Stimulated activated CD8-positive, alpha-beta memory T cell treated with anti-CD3 and anti-CD28 coated beads, Interleukin-15, amount 100 ng/mL, for 24 hours (primary cell): ENCODE data around the gene WNK3.
"Not testable (repeated sequence)": the region's sequence is repeated elsewhere in the genome, so short reads cannot be mapped to it uniquely, and the experiment has no call there.

Source experiments
- DNase-seq: peaks from one replicate; pipeline ENCODE4 v3.0.0-alpha.2; 2020; ENCODE audit warnings: low read depth

Gene WNK3

DNA sequence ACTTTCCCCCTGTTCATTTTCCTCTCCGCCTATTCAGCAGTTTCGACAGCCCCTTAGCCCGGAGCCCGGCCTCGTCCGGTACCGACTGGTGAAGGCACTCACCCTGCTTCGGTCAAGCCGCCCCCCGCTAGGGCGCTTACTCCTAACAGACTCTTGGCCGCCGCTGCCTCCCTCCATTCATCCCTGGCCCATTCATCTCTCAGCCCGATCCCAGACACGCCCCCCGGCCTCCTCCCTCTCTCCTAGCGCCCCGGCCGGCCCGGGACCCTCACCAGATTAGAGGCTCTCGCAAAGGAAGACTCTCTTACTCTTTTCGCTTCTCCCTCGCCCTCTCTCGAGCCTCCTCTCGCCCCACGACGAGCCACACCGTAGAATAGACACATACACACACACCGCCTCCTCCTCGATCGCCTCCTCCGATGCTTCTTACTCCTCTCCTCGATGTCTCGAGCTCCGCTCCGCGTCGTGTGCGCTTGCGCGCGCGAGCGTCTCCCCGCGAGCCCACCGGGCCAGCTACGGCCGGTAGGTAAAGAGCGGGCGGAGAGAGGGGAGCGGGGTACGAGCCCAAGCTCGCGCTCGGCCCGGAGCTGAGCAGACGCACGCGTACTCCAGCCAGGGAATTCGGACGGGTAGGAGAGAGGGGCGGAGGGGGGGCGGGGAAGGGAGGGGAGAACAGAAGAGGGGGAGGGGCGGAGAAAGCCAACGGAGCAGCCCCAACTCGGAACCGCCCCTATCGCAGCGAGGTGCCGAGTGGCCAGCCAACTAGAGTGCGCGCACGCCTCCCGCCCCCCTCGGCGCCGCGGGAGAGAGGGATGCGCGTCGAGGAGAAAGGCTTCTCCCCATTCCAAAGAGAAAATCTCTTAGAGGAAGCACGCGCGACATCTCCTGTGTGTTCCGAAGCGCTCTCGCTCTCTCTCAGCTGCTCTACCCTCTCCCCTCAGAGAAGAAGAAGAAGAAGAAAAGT lies at the start of gene WNK3:
Gene WNK3, minus strand, starts transcription at position 633 of the 964 bp plus-strand sequence.
- DNase-seq: peak; percentile 8

DNA sequence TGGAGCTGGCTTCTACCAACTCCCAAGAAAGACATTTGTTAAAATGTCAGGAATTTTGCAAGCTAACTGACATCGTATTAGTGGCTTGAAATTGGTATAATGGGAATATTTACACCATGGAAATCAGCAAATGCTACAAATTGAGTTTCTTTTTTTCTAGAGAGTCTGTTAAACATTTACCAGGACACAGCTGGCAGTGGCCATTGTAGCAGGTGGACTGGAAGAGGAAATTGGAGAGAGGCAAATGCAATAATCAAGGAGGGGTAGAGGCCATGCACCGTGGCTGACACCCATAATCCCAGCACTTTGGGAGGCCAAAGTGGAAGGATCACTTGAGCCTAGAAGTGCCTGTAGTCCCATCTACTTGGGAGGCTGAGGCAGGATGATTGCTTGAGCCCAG lies 49.4 kb upstream of the WNK3 start:
- no peak for DNase-seq

DNA sequence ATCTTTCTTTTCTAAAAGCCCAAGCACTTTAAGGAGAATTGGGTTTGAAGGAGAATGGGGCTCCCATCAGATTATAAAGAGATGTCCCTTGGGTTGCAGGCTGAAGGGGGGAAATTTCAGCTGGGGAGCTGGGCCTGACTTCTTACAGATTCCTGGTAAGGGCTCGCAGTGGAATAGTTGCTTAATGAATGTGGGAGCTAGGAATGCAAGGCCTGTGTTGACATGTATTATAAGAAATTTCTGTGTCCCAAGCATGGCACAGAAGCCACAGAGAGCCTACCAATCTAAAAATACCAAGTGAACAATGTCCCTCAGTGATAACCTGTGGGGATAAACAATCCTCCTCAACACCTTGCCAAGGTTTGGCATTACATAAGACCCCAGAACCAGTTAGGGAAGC lies 39.3 kb upstream of the WNK3 start:
- DNase-seq: no peak

DNA sequence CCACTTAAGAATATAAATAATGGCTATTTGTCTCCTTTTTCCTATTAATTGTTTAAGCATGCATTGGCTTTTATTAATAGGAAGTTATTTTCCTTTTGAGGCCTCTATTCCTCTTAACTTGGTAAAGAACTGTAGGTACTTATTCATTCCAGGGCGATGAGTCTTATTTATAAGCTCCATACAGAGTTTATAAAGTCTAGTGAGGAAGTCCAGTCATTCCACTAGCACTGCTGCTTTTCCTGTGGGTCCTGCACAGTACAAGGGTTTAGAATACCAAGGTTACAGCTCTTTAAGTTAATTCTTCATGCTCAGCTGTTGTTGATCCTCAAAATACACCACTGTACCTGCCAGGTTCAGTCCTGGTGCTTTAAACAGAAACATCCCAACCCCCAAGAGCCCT lies 28.5 kb upstream of the WNK3 start:
- DNase-seq: no peak

DNA sequence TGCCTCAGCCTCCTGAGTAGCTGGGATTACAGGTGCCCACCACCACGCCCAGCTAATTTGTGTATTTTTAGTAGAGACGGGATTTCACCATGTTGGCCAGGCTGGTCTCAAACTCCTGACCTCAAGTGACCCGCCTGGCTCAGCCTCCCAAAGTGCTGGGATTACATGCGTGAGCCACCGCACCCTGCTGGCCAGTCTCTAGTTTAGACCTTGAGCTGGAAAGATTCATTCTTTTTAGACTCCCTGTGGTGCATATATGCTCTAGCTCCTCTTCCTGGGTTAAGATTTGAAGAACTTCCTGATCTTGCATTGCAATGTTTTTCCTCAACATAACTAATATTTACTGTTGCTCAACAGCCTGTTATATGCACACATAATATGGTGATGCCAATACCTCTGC lies 26.8 kb upstream of the WNK3 start:
- not testable (repeated sequence) for DNase-seq

DNA sequence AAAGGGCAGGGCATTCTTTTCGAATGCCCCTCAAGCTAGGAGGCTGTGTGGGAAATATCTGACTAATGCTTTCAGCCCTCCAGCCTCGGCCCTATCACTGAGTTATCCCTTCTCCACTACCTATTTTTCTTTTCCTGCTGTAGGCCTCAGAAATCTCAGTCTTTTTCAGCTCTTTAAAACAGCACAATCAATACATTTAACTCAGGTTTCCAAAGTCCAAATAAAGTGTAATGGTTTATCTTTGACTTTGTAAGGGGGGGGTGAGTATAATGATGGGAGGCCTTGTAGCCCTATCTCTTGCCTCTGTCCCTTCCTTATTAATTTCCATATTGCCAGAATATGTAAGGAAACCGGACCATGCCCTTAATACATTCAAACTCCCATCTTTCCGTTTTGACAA lies 1.6 kb upstream of the WNK3 start:
- DNase-seq: no peak

DNA sequence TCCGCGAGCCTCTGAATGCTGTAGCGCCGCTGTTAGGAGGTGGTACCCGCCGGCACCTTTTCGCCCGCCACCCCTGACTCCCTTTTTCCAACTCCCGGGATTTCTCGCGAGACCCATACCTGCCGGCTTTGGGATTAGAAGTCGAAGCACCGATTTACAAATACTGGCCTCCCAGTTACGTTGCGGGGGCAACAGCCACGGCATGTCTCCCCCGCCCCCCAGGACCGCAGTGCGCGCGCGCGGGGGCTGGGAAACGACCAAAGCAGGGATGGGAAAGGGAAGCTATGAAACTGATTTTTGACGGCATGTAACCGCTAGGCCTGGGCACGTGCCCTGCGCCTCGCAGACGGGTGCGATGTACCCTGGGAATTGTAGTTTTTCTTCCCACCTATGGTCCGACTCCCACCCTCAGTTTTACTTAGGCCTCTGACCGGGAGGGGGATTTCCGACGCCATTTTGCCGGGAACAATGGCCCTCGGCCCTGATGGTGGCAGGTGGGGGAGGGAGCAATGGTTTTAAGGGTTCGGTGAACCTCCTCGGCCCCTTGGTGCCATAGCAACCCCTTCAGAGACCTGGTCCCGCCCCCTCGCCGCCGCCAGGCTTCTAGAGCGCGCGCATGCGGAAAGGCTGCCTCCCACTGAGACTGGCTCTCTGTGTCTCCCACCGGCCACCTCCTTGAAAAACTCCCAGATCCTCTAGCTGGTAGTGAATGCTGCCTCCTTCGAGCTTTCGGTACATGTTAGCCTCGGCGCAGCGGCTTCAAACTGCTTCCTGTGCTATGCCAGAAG lies 772 bp upstream of the WNK3 start:
- no peak for DNase-seq

DNA sequence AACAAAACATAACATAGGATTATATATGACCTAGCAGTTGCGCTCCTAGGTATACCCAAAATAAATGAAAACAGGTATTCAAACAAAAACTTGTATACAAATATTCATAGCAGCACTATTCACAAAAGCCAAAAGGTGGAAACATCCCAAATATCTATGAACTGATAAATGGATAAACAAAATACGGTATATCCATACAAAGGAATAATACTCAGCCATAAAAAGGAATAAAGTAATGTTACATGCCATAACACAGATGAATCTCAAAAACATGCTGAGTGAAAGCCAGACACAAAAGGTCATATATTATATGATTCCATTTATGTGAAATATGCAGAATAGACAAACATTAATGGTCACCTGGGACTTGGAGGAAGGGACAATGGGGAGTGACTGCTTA lies 5.2 kb downstream of the WNK3 start:
- DNase-seq: no peak

DNA sequence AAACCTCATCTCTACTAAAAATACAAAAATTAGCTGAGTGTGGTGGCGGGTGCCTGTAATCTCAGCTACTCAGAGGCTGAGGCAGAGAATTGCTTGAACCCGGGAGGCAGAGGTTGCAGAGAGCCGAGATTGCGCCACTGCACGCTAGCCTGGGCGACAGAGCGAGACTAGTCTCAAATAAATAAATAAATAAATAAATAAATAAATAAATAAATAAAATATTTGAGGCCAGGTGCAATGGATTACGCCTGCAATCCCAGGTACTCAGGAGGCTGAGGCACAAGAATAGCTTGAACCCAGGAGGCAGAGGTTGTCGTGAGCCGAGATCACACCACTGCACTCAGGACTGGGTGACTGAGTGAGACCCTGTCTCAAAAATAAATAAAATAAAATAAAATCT lies 20.5 kb downstream of the WNK3 start:
- not testable (repeated sequence) for DNase-seq

DNA sequence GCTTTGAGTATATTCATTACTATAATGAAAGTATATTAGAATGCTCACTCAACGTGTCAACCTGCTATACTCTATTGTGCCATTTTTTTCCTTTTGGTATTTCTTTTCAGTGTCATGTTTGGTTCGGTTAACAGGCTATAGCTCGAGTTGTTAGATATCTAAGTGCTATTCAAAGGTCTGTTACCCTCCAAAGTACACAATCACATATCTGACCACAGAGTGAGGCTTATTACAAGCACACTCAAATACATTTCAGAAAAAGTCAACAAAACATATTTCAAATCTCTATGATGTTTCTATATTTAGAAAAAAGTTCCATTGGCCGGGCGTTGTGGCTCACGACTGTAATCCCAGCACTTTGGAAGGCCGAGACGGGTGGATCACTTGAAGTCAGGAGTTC lies 32.8 kb downstream of the WNK3 start:
- DNase-seq: no peak

DNA sequence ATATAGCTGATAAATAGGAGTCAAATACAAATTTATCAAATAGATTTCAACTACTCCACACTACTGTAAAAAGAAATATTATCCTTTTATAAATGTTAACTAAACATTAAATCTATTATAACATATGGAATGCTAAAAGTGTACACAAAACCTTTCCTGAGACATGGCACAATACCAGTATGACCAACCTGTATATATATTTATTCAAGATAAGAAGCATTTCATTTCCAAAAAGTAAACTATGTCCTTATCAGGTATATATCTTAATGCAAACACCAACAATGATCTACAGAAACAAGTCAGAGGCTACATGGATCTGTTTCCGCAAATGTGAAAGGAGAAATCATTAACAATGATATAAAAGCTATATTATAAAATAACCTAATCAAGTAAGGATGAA lies 37.8 kb downstream of the WNK3 start:
- DNase-seq: no peak

DNA sequence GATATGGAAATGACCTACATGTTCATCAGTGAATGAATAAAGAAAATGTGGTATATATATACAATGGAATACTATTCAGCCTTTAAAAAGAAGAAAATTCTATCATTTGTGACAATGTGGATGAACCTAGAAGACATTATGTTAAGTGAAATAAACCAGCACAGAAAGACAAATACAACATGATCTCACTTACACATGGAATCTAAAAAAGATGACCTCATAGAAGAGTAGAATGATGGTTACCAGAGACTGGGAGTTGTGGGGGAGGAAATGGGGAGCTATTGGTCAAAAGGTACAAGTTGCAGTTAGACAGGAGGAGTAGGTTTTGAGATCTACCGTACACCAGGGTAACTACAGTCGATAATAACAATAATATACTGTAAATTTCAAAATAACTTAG lies 51.5 kb downstream of the WNK3 start:
- DNase-seq: no peak

DNA sequence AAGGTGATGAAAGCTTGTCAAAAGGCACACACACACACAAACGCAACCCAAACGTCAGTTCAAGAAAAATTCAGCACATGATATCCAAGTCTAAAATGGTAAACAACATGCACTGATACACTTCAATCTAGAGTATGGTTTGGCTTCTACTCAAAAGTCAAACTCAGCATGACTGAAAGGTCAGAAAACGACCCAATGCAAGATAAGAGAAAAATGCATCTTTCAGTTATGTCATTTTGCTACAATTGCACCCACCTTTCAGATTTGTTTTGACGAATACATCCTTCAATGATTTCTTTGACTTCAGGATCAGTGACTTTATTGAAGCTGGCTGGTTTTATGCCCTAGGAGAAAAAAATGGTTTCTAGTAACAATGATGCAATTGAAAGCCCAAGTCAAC lies 56.3 kb downstream of the WNK3 start:
- no peak for DNase-seq

DNA sequence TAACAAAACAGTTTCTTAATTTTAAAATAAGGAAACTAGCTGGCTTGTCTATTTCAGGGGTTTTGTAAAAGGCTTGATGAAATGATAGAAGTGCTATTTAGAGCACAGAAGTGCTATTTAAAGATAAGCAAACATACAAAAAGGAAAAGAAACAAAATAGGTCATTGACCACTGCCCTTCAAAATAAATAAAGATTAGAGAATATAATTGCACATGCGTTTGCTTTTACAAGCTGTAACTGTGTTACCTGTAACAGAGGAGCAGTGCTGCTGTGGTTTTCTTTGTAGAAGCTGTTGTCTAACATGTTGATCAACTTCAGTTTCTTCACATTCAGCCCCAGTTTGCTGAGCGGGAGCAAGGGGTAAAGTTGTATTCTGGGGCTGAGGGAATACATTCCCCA lies 63.5 kb downstream of the WNK3 start:
- DNase-seq: no peak

DNA sequence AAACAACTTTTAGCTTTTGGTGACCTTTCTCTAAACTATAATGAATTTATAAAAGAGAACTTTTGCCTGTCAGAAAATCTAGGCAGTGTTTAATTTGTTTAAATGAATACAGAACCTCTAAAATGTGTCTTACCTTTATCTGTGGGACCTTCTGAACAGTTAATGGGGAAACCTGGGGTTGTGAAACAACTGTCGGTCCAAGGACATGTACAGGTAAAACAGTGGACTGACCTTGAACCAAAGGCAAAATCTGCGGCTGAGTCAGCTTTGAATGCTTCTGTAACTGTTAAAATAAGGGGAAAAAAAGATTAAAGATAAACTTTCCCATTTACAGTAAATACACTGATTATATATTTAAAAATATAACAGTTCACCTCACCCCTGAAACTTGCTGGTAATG lies 65.1 kb downstream of the WNK3 start:
- no peak for DNase-seq

DNA sequence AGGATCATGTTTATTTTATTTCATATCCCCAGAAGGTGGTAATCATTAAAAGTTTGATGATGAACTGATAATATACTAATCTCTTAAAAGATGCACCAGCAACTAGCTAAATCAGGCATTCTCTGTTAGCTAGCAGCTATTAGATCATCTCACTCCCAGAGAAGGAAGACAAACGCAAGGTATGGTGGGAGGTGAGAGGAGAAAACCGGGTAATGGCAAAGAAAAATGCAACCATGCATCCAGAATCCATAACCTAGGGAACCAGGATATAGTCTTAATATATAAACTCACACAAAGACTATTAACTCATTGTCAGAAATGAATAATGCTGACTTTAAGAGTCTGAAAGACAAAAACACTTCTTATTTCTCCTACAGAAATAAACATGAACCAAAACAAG lies 66.1 kb downstream of the WNK3 start:
- DNase-seq: no peak

DNA sequence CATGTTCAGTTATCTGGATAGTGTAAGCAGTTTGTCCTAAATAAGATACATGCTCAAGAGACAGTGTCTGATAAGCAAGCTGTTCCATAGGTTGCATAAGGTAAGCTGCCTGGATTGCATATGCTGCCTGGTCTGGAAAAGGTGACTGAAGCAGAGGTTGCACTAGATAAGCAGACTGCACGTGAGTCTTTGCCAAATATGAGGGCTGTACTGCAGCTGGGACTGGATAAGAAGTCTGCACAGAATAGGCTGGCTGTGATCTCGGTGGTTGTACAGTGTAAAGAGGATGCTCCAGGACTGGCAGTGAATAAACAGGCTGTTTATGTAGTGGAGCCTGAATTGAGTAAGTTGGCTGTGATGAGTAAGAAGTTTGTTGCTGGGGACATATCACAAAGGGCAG lies 68.9 kb downstream of the WNK3 start:
- DNase-seq: no peak

DNA sequence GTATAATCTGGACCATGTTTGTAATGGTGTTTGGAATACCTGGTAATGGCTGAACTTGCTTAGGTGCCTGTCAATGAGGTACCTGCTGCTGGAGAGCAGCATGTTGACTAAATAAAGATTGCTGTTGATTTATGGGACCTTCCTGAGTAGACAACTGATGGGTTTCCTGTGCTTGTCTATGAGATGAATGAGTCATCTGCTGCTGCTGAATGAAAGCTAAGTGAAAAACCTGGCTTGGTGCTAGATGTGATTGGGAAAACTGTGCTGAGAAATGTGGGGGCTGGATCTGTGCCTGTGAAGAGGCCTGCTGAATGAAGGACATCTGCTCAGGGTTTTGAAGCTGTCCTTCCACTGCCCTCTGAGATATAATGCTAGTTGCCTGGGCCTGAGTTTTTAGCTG lies 69.6 kb downstream of the WNK3 start:
- DNase-seq: no peak

DNA sequence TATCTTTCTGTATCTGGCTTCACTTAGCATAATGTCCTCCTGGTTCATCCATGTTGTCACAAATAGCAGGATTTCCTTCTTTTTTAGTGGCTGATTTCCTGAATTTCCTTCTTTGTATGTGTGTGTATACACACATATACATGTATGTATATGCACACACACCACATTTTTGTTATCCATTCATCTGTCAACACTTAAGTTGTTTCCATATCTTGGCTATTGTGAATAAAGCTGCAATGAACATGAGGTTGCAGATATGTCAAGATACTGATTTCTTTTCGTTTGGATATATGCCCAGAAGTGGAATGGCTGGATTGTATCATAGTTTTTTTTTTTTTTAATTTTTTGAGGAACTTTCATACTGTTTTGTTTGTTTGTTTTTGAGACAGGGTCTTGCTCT lies 76.2 kb downstream of the WNK3 start:
- no peak for DNase-seq

DNA sequence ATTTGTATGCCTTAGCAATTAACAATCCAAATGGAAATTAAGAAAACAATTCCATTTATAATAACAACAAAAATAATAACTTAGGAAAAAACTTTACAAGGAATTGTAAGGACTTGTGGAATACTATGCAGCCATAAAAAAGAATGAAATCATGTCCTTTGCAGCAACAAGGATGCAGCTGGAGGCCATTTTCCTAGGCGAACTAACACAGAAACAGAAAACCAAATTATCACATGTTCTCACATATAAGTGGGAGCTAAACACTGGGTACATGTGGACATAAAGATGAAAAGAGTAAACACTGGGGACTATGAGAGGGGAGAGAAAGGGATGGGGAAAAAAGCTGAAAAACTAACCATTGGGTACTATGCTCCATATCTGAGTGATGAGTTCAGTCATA lies 77.4 kb downstream of the WNK3 start:
- no peak for DNase-seq

DNA sequence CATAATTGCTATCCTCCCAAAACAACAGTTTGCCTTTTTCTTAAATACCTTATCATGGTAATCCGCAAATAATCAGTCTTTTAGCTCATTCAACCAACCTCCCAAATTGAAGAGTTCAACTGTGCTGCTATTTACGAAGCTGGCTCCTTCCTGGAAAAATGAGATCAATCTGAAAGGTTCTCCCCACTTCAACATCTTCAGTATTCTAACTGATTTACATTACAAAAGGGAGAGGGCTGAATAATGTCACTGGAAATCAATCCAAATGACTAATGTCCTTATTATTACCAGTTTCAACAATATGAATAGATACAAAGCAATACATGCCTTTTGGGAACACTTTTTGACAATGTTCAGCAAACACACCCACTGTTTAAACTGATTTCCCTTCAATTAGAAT lies 86.2 kb downstream of the WNK3 start:
- no peak for DNase-seq

DNA sequence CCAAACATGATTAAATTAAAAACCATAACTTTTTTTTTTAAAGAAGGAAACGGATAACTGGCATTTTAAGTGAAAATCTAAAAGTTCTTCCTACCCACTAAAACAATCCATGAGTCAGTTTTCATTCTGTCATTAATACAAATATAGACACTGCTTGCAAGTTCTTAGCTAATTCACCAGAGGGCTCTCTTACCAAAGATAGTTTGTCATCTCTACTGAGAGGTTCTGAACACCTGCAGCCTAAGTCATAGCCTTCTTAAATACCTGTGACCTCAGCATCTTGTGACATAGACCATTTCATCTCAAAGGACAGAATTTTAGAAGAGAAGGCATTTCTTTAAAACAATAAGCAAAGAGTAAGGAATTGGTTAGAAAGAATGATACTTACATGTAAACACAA lies 109.5 kb downstream of the WNK3 start:
- DNase-seq: no peak

DNA sequence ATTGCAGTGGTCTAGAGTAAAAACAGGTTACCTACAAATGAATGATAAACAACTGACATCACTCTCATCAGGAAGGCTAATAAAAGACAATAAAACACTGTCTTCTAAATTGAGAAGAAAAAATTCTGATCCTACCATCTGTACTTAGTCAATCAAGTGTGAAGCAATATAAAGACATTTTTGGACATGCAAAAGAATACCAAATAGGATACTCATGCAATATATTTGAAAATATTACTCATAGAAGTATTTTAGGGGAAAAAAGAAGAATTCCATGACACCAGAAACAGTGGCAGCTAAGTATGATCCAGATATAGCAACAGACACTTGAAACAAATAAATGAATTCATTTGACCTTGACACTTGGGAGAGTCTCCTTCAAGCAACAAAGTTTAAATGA lies 111.0 kb downstream of the WNK3 start:
- no peak for DNase-seq
